ENCODE measurements around the gene TMEM86A. TPM values are rescaled to one million over a fixed set of nuclear protein-coding genes. Genes with fewer than 3 reads are reported as not detected.

The TMEM86A gene
- total RNA-seq: 0.73 and 0.78 TPM in 2 replicates

GRCh38 chr11:18698341-18699268 lies at the start of gene TMEM86A:
Gene TMEM86A (plus strand): TSS chr11:18698779. CDS start chr11:18698887, 108 bp downstream.

GRCh38 chr11:18726040-18726439 lies 27.5 kb downstream of the TMEM86A start, which contains the start of gene IGSF22:
Gene IGSF22 (minus strand): TSS chr11:18726188. CDS start chr11:18724236, 1,952 bp downstream.

Other genes starting within 250 kb of the TMEM86A start
- gene LDHAL6A, start 242.9 kb upstream of the TMEM86A start, total RNA-seq: not detected in 2 replicates
- 37.5 and 45.6 TPM in 2 replicates for gene TSG101, start 171.8 kb upstream of the TMEM86A start, total RNA-seq
- 18.4 and 21.3 TPM in 2 replicates for gene UEVLD, start 110.0 kb upstream of the TMEM86A start, total RNA-seq
- gene MISFA, start 99.0 kb upstream of the TMEM86A start, total RNA-seq: under 0.01 and 0.59 TPM in 2 replicates
- 11.8 and 20.3 TPM in 2 replicates for gene SPTY2D1, start 64.4 kb upstream of the TMEM86A start, total RNA-seq
- under 0.01 TPM in 1 of 2 replicates, not detected in the other for gene IGSF22, start 27.4 kb downstream of the TMEM86A start, total RNA-seq
- not detected in 2 replicates for gene PTPN5, start 93.0 kb downstream of the TMEM86A start, total RNA-seq
- gene MRGPRX1, start 240.6 kb downstream of the TMEM86A start, total RNA-seq: not detected in 2 replicates

Data from subcutaneous preadipocyte (primary cell).